Measurements from ENCODE around the gene ASPM.

Gene ASPM

GRCh38 chr1:197146101-197147095 lies at the start of gene ASPM:
Gene ASPM (minus strand): TSS chr1:197146669. CDS start chr1:197146437, 232 bp downstream.
- peak; percentile 94 for DNase-seq

- no peak for DNase-seq
These were observed 48.6 kb upstream of the ASPM start for GRCh38 chr1:197195100-197195499.

- DNase-seq: no peak
These were observed 37.7 kb upstream of the ASPM start for GRCh38 chr1:197184190-197184589.

- DNase-seq: no peak
These were observed 36.8 kb upstream of the ASPM start for GRCh38 chr1:197183195-197183748.

GRCh38 chr1:197182716-197183115 lies 36.2 kb upstream of the ASPM start:
- DNase-seq: no peak

GRCh38 chr1:197181982-197182381 lies 35.5 kb upstream of the ASPM start:
- no peak for DNase-seq

- no peak for DNase-seq
These were observed 33.9 kb upstream of the ASPM start for GRCh38 chr1:197180252-197180878.

GRCh38 chr1:197178998-197179397 lies 32.5 kb upstream of the ASPM start:
- DNase-seq: no peak

GRCh38 chr1:197174818-197175217 lies 28.3 kb upstream of the ASPM start:
- no peak for DNase-seq

- DNase-seq: no peak
These were observed 27.4 kb upstream of the ASPM start for GRCh38 chr1:197173571-197174507.

- no peak for DNase-seq
These were observed 25.1 kb upstream of the ASPM start for GRCh38 chr1:197171531-197171930.

GRCh38 chr1:197170538-197170937 lies 24.1 kb upstream of the ASPM start:
- no peak for DNase-seq

GRCh38 chr1:197159461-197159860 lies 13.0 kb upstream of the ASPM start:
- DNase-seq: no peak

GRCh38 chr1:197156692-197157091 lies 10.2 kb upstream of the ASPM start:
- DNase-seq: no peak

- no peak for DNase-seq
These were observed 6.2 kb upstream of the ASPM start for GRCh38 chr1:197152662-197153061.

- no peak for DNase-seq
These were observed 4.7 kb upstream of the ASPM start for GRCh38 chr1:197151185-197151584.

- no peak for DNase-seq
These were observed 4.0 kb upstream of the ASPM start for GRCh38 chr1:197150336-197151005.

GRCh38 chr1:197149340-197149739 lies 2.9 kb upstream of the ASPM start:
- DNase-seq: no peak

GRCh38 chr1:197145446-197146024 lies 934 bp downstream of the ASPM start:
- DNase-seq: no peak

- no peak for DNase-seq
These were observed 1.7 kb downstream of the ASPM start for GRCh38 chr1:197144570-197145325.

GRCh38 chr1:197143276-197143675 lies 3.2 kb downstream of the ASPM start:
- DNase-seq: no peak
